GM23338 (cell line): ENCODE data around the gene DDI2. TPM values are rescaled to one million over a fixed set of nuclear protein-coding genes. Genes with fewer than 3 reads are reported as not detected.

Experiments used
- ATAC-seq: fragments of 200-7000 bp; cut with Tn5 transposase; 3 replicates; pipeline ENCODE4 v1.9.1; 2020
- DNase-seq: peaks from one replicate; pipeline ENCODE4 v3.0.0-alpha.2; 2015; ENCODE audit warnings: low spot score
- H2AFZ ChIP-seq: fragments of 200-600 bp; sonication (generic); 2 replicates; pipeline ENCODE4 v1.8.0; 2016; ENCODE audit warnings: antibody characterized with exemption, mild to moderate bottlenecking, moderate library complexity
- H3F3A ChIP-seq: fragments of 200-600 bp; sonication (generic); replicated peaks from 2 replicates; pipeline ENCODE4 v1.8.0; 2017; ENCODE audit warnings: antibody characterized with exemption, mixed run types, low read depth
- H3K27ac ChIP-seq: fragments of 200-600 bp; sonication (generic); 2 replicates; pipeline ENCODE4 v1.6.1; 2016; ENCODE audit warnings: low read depth
- H3K27me3 ChIP-seq: fragments of 200-600 bp; sonication (generic); 2 replicates; pipeline ENCODE4 v1.8.0; 2016; ENCODE audit warnings: mild to moderate bottlenecking, mixed run types, moderate library complexity; ENCODE audit not compliant: insufficient read depth
- H3K36me3 ChIP-seq: fragments of 200-600 bp; sonication (generic); 2 replicates; pipeline ENCODE4 v1.8.0; 2016; ENCODE audit warnings: mild to moderate bottlenecking; ENCODE audit not compliant: insufficient read depth
- H3K4me1 ChIP-seq: fragments of 200-600 bp; sonication (generic); 2 replicates; pipeline ENCODE4 v1.8.0; 2016; ENCODE audit warnings: mild to moderate bottlenecking, moderate library complexity; ENCODE audit not compliant: insufficient read depth
- H3K4me2 ChIP-seq: fragments of 200-600 bp; sonication (generic); 2 replicates; pipeline ENCODE4 v1.7.1; 2017; ENCODE audit warnings: mixed run types
- H3K4me3 ChIP-seq: fragments of 200-600 bp; sonication (generic); 2 replicates; pipeline ENCODE4 v1.6.1; 2016; ENCODE audit warnings: mixed run types
- H3K79me2 ChIP-seq: fragments of 200-600 bp; sonication (generic); replicated peaks from 2 replicates; pipeline ENCODE4 v1.8.0; 2017; ENCODE audit warnings: mild to moderate bottlenecking; ENCODE audit not compliant: insufficient read depth
- H3K9me2 ChIP-seq: fragments of 200-600 bp; sonication (generic); 2 replicates; pipeline ENCODE4 v1.8.0; 2017; ENCODE audit not compliant: insufficient read depth
- H4K20me1 ChIP-seq: fragments of 200-600 bp; sonication (generic); replicated peaks from 2 replicates; pipeline ENCODE4 v1.8.0; 2017; ENCODE audit warnings: mild to moderate bottlenecking; ENCODE audit not compliant: insufficient read depth
- H3K27ac Mint-ChIP-seq: 2 replicates; pipeline ENCODE4 v1.8.0; 2020; ENCODE audit warnings: inconsistent platforms, mild to moderate bottlenecking, moderate library complexity, mixed read lengths
- H3K27me3 Mint-ChIP-seq: 3 replicates; pipeline ENCODE4 v1.8.0; 2022; ENCODE audit warnings: low read depth, mild to moderate bottlenecking, moderate library complexity, mixed read lengths, inconsistent platforms; ENCODE audit not compliant: insufficient read depth, poor library complexity
- H3K36me3 Mint-ChIP-seq: 3 replicates; pipeline ENCODE4 v1.8.0; 2021; ENCODE audit warnings: low read depth, mild to moderate bottlenecking, inconsistent platforms, moderate library complexity, mixed read lengths
- H3K4me1 Mint-ChIP-seq: 3 replicates; pipeline ENCODE4 v1.8.0; 2020; ENCODE audit warnings: mild to moderate bottlenecking, inconsistent platforms, mixed read lengths
- H3K4me3 Mint-ChIP-seq: 3 replicates; pipeline ENCODE4 v1.8.0; 2021; ENCODE audit warnings: moderate library complexity, mild to moderate bottlenecking, inconsistent platforms, mixed read lengths
- H3K9me3 Mint-ChIP-seq: 3 replicates; pipeline ENCODE4 v1.8.0; 2020; ENCODE audit warnings: moderate library complexity, mild to moderate bottlenecking, inconsistent platforms, mixed read lengths
- CREB1 ChIP-seq: fragments of 250-450 bp; sonication (Bioruptor Pico); IDR thresholded peaks from 2 replicates; pipeline ENCODE4 v1.5.0; 2020; ENCODE audit warnings: low read depth, mild to moderate bottlenecking, moderate library complexity
- EZH2 ChIP-seq: fragments of 200-600 bp; sonication (generic); IDR thresholded peaks from one replicate; pipeline ENCODE4 v1.8.0; 2017; ENCODE audit warnings: antibody characterized with exemption, mild to moderate bottlenecking, low read depth; ENCODE audit not compliant: unreplicated experiment
- NANOG ChIP-seq: IDR thresholded peaks from 2 replicates; pipeline ENCODE4 v1.6.1; 2016; ENCODE audit warnings: antibody characterized with exemption, borderline replicate concordance
- POLR2AphosphoS5 ChIP-seq: IDR thresholded peaks from 2 replicates; pipeline ENCODE4 v1.6.1; 2016; ENCODE audit warnings: antibody characterized with exemption, low read depth
- STAT1 ChIP-seq: IDR thresholded peaks from one replicate; pipeline ENCODE4 v1.6.1; 2016; ENCODE audit warnings: antibody characterized with exemption; ENCODE audit not compliant: unreplicated experiment
- ZNF114 ChIP-seq: fragments of 250-450 bp; sonication (Bioruptor Pico); IDR thresholded peaks from 2 replicates; pipeline ENCODE4 v1.5.0; 2020; ENCODE audit warnings: mild to moderate bottlenecking, moderate library complexity
- ZNF462 ChIP-seq: fragments of 250-450 bp; sonication (Bioruptor Pico); IDR thresholded peaks from 2 replicates; pipeline ENCODE4 v1.5.0; 2020; ENCODE audit warnings: mild to moderate bottlenecking, moderate library complexity
- polyA plus RNA-seq: library from polyadenylated mRNA; unstranded; fragments of >200 nt; fragmentation: Nextera tagmentation; extraction: Ambion mirVana; gene quantifications from 2 replicates; pipeline ENCODE4 v1.2.1, GENCODE V29; 2016
- total RNA-seq: library from RNA; depleted of rRNA; stranded (reverse); fragments of >200 nt; shearing (Covaris generic); gene quantifications from 2 replicates; pipeline ENCODE4 v1.2.3, GENCODE V29; 2014

The DDI2 gene
- total and polyA plus RNA-seq, 2 experiments from 2014 or later: 8.0 to 43.3 TPM

GRCh38 chr1:15683345-15684039 lies 66.2 kb downstream of the DDI2 start (continued):
- TF ChIP-seq CREB1 (CRISPR knock-in tag) (no peak), ZNF462 (CRISPR knock-in tag) (no peak), STAT1 (no peak), EZH2 (no peak), POLR2AphosphoS5 (no peak)

GRCh38 chr1:15684042-15684461 lies 66.8 kb downstream of the DDI2 start, which contains the start of gene PLEKHM2:
TSS of gene PLEKHM2 (plus strand) at chr1:15684320. CDS start at chr1:15684559, 239 bp downstream.
- no peaks in the 10 kb centered on the region for H3K9me2 ChIP-seq
- no peaks in the 10 kb centered on the region for H3K27me3 ChIP-seq
- no peaks in the 10 kb centered on the region for H3K36me3 ChIP-seq
- Mint-ChIP-seq H3K4me3 (peak within 1 kb of the TSS; percentile 87), H3K4me1 (peaks cover 20% of the 10 kb centered on the region), H3K27ac (no peak within 1 kb of the TSS), H3K36me3 (0 out of 3 replicates have a peak, but pooled peaks cover 5% of the 10 kb centered on the region), H3K9me3 (no peaks in the 10 kb centered on the region), H3K27me3 (peaks cover 8% of the 10 kb centered on the region)
- H3K27ac ChIP-seq: no peak within 1 kb of the TSS
- ATAC-seq (peak; percentile 74), DNase-seq (peak; percentile 57)
- TF ChIP-seq NANOG (no peak), CREB1 (CRISPR knock-in tag) (no peak), POLR2AphosphoS5 (peak; percentile 39), ZNF114 (CRISPR knock-in tag) (no peak)
- peak within 1 kb of the TSS; percentile 92 for H3K4me2 ChIP-seq
- H3K79me2 ChIP-seq: peaks cover 43% of the 10 kb centered on the region
- H3K4me3 ChIP-seq: peak within 1 kb of the TSS; percentile 85
- peaks cover 5% of the 10 kb centered on the region for H4K20me1 ChIP-seq
- peak within 1 kb of the TSS; percentile 90 for H2AFZ ChIP-seq
- peaks cover 10% of the 10 kb centered on the region for H3K4me1 ChIP-seq
- 0 out of 2 replicates have a peak, but pooled peaks cover 7% of the 10 kb centered on the region for H3F3A ChIP-seq
